ENCODE data around the gene RPS26.
A peak's percentile ranks its signal among the peaks of the same experiment; 100 is the strongest.

RPS26 gene

GRCh38 chr12:56078931-56079722 lies 37.4 kb downstream of the RPS26 start:
- peak; percentile 40 to 53 for DNase-seq

DNA sequence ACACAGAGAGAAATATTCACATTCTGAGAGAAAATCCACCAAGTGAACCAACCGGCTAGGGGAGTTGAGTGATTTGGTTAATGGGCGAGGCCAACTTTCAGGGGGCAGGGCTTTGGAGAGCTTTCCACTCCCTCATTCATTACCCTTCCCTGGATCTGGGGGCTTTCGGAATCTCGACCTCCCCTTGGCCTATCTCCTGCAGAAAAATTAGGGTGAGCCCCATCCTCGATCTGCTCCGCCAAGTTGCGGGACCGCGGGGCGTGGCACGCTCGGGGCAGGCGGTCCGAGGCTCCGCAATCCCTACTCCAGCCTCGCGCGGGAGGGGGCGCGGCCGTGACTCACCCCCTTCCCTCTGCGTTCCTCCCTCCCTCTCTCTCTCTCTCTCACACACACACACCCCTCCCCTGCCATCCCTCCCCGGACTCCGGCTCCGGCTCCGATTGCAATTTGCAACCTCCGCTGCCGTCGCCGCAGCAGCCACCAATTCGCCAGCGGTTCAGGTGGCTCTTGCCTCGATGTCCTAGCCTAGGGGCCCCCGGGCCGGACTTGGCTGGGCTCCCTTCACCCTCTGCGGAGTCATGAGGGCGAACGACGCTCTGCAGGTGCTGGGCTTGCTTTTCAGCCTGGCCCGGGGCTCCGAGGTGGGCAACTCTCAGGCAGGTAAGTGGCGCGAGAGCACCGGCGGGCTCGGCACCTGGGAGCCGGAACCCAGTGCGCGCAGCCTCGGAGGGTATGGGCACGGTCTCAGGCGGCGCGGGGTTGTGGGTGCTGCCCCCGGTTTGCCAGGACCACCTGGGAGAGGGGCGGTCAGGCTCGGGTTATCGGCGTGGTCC lies 38.2 kb downstream of the RPS26 start, which contains the start of gene ERBB3:
ERBB3 (plus strand) TSS at position 443 of the 833 bp plus-strand sequence; CDS start at position 579, 136 bp downstream.
- DNase-seq: peak; percentile 26 to 39

DNA sequence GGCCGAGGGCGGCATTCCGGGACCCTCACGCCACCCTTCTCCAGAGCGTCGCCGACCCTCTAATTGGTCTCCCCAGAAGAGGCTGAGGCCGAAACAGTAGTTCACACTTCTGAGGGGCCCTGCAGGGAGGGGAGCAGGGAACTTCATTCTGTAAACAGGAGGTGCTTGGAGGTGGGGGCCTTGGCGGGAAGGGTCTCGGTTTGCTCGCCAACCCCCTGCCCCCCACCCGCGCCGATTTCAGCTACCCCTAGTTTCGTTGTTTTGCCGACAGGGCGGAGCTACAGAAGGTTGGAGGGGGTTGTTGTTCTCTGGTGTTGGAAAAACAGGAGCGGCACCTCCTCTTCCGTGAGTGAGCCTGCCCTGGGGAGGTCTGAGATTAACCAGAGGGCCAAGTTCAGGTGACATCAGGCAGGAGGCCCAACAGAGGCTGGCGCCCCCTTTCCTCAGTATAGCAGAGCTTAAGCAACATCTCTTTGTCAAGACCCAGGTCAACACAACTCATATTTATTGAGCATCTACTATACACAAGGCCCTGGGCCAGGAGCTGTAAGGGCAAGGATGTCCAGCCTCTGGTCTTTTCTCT lies 38.9 kb downstream of the RPS26 start:
- no peak for DNase-seq

- no peak for DNase-seq
Measured at GRCh38 chr12:56081393-56082347, 40.0 kb downstream of the RPS26 start.

- no peak for DNase-seq
Measured at GRCh38 chr12:56082382-56082781, 40.7 kb downstream of the RPS26 start.

- no peak for DNase-seq
Measured at GRCh38 chr12:56082967-56083366, 41.2 kb downstream of the RPS26 start.

DNA sequence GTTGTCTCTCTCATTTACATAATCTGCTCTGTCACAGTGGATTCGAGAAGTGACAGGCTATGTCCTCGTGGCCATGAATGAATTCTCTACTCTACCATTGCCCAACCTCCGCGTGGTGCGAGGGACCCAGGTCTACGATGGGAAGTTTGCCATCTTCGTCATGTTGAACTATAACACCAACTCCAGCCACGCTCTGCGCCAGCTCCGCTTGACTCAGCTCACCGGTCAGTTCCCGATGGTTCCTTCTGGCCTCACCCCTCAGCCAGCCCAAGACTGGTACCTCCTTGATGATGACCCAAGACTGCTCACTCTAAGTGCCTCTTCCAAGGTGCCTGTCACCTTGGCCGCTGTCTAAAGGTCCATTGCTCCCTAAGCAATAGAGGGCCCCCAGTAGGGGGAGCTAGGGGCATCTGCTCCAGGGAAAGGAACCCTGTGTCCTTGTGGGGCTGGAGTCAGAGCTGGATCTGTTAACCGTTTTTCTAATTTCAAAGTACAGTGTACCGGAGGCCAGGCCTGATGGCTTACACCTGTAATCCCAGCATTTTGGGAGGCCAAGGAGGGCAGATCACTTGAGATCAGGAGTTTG lies 43.3 kb downstream of the RPS26 start:
- DNase-seq: no peak

DNA sequence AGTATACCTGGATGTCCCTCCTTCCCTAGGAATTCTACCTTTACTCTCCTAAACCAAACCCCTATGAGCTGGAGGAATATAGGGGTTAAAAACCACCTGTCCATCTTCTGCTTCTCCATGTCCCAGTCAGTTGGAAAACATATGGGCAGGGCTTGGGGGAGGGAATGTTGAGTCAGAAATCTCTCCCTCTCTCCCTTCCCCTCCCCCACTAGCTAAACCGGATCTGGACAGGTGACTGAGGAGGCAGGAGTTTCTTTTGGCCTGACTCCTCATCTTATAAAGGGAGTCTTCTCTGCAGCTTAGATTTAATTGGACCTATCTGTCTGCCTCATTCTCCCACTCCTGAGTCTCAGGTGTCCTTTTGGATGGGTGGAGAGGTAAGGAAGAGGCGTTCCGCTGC lies 44.4 kb downstream of the RPS26 start:
- DNase-seq: no peak

- DNase-seq: no peak
Measured at GRCh38 chr12:56086608-56087007, 44.9 kb downstream of the RPS26 start.

GRCh38 chr12:56087220-56087619 lies 45.5 kb downstream of the RPS26 start:
- DNase-seq: no peak
